ENCODE results near the gene CCNY. TPM values are rescaled to one million over a fixed set of nuclear protein-coding genes. Genes with fewer than 3 reads are reported as not detected.
A peak's percentile ranks its signal among the peaks of the same experiment; 100 is the strongest.
"Not testable (repeated sequence)": the region's sequence is repeated elsewhere in the genome, so short reads cannot be mapped to it uniquely, and the experiment has no call there.

The CCNY gene
- polyA plus RNA-seq (ENCODE audit: insufficient read length in 3 of 3) = 100 to 1,000 TPM; 101 to 119 (median 117) TPM

DNA sequence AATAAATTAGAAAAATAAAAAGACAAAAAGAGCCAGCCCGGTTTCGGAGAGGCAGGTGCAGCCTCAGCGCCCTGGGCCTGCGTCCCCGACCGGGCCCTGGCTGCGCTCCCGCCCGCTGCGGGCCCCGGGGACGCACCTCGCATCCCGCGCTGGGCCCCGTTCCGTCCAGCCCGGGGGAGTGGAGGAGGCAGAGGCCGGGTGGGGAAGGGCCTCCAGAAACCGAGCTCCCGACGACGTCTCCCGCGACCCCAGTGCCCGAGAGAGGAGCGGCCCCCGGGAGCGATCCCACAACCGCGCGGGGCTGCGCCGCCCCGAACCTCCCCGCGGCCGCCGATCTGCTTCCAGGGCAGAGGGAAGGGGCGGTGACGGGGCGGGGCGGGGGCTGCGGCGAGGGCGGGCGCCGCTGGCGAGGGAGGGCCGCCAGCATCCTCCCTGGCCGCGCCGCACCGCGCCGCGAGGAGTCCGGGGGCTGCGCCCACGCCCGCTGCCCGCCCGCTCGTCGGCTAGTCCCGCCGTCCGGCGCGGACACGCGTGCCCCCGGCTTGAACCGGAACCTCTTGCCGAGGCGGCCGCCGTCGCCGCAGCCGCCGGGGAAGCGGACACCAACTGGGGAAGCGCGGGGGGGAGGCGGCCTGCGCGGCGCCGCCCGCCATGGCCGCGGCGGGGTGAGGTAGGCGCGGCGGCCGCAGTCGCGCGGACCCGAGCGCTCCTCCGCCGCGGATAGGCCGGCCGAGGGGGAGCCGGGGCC lies at the start of gene CCNY:
TSS of gene CCNY (plus strand) at position 426 of the 748 bp plus-strand sequence. CDS start 545 bp downstream, outside the sequence.
- DNase-seq (ENCODE audit: low read depth in 3 of 3, low spot score in 2 of 3) = peak in 2 of 3 donors; percentile 45 to 47

GRCh38 chr10:35289198-35289597 lies 47.1 kb upstream of the CCNY start:
- DNase-seq (ENCODE audit: low read depth in 3 of 3, low spot score in 2 of 3) = no peak

GRCh38 chr10:35294506-35294905 lies 41.8 kb upstream of the CCNY start:
- no peak for DNase-seq (ENCODE audit: low read depth in 3 of 3, low spot score in 2 of 3)

- DNase-seq (ENCODE audit: low read depth in 3 of 3, low spot score in 2 of 3) = no peak
Measured at GRCh38 chr10:35299016-35299415, 37.3 kb upstream of the CCNY start.

DNA sequence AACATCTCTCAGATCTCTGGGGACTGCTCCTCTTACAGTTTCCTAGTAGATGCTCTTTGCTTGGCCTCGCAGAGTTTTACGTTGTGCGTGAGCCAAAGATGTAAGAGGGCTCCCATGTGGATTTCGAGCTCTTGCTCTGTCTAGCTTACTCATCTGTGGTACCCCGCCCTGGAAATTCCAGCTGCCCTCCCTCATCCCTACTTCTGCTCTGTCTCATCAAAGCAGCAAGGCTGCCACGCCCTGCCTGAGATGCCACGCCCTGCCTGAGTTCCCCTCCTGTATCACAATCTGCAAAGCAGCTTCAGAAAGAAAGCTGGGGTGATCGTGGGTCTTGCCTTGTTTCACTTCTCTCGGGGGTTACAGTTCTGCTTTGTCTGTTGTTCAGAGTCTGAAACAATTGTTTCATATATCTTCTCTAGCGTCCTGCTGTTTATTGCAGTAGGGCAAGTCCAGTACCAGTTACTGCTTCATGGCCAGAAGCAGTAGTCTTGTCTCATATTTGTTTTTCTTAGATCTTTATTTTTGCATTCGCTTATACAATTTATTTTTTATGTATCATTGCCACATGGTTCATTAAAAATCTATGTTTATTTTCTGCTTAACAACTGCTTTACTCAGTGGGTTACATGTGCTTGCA lies 36.1 kb upstream of the CCNY start:
- DNase-seq (ENCODE audit: low read depth in 3 of 3, low spot score in 2 of 3) = no peak

DNA sequence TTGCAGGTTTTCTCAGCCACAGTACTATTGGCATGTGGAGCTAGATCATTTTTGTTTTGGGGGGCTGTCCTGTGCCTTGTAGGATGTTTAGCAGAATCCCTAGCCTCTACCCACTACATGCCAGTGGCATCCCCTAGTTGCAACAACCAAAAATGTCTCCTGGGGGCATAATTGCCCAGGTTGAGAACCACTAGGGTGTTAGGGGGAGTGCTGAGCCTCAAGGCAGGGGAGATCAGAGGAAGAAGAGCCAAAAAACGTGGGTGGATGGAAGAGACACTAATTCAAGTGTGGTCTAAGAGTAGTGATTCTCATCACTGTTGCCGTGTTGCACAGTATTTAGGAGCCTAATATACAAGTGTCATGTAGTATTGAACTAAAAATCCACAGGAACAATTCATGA lies 31.7 kb upstream of the CCNY start:
- DNase-seq (ENCODE audit: low read depth in 3 of 3, low spot score in 2 of 3) = no peak

DNA sequence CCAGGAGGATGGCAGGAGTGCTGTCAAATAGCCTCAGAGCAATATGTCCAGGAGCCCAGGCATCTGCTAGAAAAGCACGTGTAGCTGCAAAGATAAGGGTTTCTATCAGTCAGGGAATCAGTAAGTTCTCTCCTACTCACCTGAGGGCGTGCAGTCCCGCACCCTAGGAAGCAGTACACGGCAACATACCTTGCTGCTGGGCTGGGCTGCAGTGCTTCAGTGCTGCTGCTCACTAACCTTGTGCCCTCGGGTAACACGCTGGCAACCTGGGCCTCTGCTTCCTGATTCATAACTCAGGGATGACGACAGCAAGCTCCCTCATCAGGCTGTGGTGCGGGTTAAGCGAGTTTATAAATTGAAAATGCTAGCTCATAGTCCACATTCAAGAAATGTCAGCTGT lies 29.5 kb upstream of the CCNY start:
- DNase-seq (ENCODE audit: low read depth in 3 of 3, low spot score in 2 of 3) = no peak

DNA sequence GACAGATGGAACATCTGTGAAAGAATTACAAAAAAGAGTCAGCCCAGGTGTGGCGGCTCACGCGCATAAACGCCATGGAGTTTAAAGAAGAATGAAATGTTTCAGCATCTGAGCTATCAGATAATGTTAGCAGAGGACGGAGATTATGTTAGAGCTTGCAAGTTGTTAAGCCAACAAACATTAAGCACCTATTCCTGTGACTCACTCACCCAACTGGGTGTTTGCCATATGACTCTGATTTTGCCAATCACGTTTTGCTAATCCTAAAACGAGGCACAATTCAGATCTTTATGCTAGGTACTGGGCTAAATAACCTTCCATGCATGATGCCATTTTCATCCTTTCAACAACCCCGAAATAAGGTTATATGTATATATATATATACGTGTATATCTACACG lies 29.0 kb upstream of the CCNY start:
- no peak for DNase-seq (ENCODE audit: low read depth in 3 of 3, low spot score in 2 of 3)

- DNase-seq (ENCODE audit: low read depth in 3 of 3, low spot score in 2 of 3) = no peak
Measured at GRCh38 chr10:35308809-35309208, 27.5 kb upstream of the CCNY start.

- not testable (repeated sequence) for DNase-seq (ENCODE audit: low read depth in 3 of 3, low spot score in 2 of 3)
Measured at GRCh38 chr10:35314142-35314541, 22.2 kb upstream of the CCNY start.

- not testable (repeated sequence) for DNase-seq (ENCODE audit: low read depth in 3 of 3, low spot score in 2 of 3)
Measured at GRCh38 chr10:35315235-35315634, 21.1 kb upstream of the CCNY start.

- DNase-seq (ENCODE audit: low read depth in 3 of 3, low spot score in 2 of 3) = no peak
Measured at GRCh38 chr10:35316218-35316967, 19.9 kb upstream of the CCNY start.

GRCh38 chr10:35318551-35318950 lies 17.8 kb upstream of the CCNY start:
- DNase-seq (ENCODE audit: low read depth in 3 of 3, low spot score in 2 of 3) = no peak

GRCh38 chr10:35320341-35320740 lies 16.0 kb upstream of the CCNY start:
- DNase-seq (ENCODE audit: low read depth in 3 of 3, low spot score in 2 of 3) = no peak

DNA sequence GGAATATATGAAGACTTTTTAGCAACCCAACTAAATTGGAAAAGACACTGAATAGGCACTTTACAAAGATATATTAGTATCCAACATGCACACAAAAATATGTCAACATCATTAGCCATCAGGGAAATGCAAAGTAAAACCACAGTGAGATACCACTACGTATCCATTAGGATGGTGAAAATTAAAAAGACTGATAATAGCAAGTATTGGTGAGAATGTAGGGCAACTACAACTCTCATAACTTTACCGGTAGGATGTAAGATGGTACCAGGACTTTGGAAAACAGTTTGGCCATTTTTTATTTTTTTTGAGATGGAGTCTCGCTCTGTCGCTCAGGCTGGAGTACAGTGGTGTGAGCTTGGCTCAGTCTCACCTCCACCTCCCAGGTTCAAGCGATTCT lies 13.7 kb upstream of the CCNY start:
- no peak for DNase-seq (ENCODE audit: low read depth in 3 of 3, low spot score in 2 of 3)

DNA sequence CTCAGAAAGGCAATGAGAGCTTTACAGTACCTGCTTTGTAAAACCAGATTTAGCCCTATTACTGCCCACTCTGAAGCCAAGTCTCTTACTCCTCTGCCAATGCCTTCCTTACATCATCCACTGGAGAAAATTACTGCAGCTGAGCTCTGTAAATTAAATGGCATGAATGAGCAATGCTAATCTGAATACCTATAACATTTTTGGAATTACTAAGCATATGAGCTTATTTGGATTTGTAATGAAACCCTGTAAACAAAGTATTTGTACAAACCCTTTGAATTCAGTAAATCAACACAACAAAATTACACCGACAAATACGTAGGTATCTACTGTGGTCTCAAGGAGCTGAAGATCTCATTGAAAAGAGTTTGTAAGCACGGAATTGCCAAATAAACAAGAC lies 12.1 kb upstream of the CCNY start:
- no peak for DNase-seq (ENCODE audit: low read depth in 3 of 3, low spot score in 2 of 3)

- no peak for DNase-seq (ENCODE audit: low read depth in 3 of 3, low spot score in 2 of 3)
Measured at GRCh38 chr10:35326466-35327235, 9.7 kb upstream of the CCNY start.

- DNase-seq (ENCODE audit: low read depth in 3 of 3, low spot score in 2 of 3) = no peak
Measured at GRCh38 chr10:35327790-35328403, 8.4 kb upstream of the CCNY start.

DNA sequence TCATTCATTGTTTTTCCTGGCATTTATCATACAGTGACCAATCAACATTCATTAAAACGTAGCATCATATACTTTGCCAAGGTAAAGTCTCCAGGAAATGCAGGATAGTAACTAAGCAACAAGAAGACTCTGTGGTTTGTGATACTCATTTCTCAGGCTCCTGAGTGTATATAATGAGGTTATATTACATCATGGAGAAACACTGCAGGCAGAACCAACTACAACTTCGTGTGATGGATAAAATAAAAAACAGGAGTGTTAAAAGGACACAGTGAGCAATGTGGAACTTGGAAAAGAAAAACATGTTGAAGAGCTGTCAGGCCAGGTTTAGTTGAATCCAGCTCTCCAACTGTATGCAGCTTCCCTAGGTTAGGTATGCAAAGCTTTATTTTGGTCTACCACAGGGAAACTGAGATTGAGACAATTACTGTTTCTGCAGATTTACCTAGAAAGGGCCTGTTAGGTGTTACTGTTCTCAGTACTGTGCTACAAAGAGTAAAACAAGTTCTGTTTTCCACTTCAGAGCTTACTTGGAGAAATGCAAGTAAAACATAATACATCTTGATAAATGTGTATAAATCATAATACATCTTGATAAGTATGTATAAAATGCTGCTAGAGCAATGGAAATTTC lies 7.8 kb upstream of the CCNY start:
- DNase-seq (ENCODE audit: low read depth in 3 of 3, low spot score in 2 of 3) = no peak

GRCh38 chr10:35329520-35329919 lies 6.8 kb upstream of the CCNY start:
- no peak for DNase-seq (ENCODE audit: low read depth in 3 of 3, low spot score in 2 of 3)

Measured in right renal cortex interstitium (tissue), 3 donors.